ENCODE data around the gene ADGRL2. TPM values are rescaled to one million over a fixed set of nuclear protein-coding genes. Genes with fewer than 3 reads are reported as not detected.
"Not testable (repeated sequence)": the region's sequence is repeated elsewhere in the genome, so short reads cannot be mapped to it uniquely, and the experiment has no call there.

Gene ADGRL2
- total RNA-seq, 1 experiment from 2014 or later = 52.3 TPM

GRCh38 chr1:81847063-81847462 is 46.3 kb downstream of the ADGRL2 start:
- DNase-seq (ENCODE audit: low spot score) = no peak

DNA sequence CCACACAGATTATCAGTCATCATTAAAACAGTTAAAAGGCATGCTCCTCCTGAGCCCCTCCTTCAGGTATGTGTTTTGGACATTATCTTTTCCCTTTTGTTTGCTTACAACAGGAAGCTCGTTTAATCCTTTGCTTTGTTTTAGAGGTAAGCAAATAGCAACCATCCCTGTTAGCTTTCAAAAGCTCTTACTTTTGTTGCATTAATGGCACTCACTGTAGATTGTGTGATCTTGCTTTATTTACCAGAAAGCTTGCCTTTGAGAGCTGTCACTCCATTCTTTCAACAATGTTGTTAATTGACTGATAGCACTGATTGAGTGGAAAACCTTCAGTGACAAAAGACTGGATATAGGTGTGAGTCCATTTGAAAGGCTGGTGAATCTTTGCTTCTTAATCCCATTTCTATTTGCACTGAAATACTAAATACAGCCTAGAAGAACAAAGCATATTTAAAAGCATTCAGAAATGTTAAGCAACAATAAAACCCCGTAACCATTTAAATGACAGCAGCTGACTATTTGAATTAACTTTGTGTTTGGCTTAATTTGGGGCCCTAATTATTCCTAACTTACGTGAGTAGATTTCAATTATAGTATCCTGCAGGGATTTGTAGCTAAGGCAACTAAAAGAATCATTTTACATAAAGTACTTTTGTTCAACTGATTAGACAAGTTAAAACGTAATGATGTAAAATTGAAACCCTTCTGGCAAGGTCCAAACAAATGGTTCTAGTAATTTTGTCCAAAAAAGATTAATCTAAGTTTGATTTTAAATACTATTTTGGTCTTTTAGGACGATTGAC is 48.3 kb downstream of the ADGRL2 start:
- no peak for DNase-seq (ENCODE audit: low spot score)

DNA sequence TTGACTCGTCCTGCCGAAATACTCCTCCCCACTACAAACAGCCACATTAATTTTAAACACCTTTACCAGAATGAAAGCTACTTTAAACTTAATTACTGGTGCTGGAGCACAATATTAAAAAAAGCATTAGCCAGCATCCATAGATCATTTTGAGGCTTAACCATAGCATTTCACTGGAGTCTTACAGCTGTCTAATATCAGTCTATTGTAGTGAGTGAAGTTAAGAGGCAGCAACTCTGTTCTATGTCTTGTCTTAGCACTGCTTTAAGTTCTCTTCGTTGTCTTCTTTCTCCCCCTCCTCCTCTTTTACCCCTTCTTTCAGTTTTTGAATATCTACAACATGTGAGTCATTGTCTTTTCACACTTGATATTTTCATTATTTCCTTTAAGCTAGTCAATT is 49.3 kb downstream of the ADGRL2 start:
- DNase-seq (ENCODE audit: low spot score) = no peak

DNA sequence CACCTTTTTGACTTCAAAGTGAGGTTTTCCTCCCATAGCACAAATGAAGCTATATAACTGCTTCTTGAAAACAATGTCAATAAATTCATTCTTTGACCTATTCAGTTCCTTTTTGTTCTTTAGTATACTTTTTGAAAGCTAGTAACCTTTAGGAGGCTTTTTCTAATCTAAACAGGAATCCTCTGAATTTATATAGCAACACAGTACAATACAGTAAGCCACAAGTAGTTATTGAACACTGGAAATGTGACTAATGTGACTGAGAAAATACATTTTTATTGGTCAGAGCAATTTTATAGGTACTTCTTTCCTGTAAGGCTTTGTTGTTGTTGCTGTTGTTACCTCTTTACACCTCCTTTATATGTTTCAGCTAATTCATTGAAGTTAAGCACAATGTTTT is 49.8 kb downstream of the ADGRL2 start:
- no peak for DNase-seq (ENCODE audit: low spot score)

- DNase-seq (ENCODE audit: low spot score) = no peak
Observed at GRCh38 chr1:81851217-81851616, 50.5 kb downstream of the ADGRL2 start.

DNA sequence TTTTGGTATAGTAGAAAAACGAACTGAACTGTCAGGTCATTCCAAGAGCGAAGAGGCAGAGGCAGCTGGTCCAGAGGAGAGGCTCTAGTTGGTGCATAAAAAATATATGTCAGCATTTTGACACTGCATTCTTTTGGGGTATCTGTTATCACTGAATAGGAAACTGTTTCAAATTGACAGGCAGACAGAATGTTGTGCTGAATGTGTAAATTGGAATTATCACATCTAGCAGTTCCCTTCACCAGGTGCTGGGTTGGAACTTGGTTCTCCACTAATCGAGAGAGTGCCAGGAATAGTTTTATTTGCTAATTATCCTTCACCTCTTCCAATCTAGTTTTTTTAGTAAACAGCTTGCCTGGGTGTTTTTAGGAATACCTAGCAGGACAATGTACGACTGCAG is 52.2 kb downstream of the ADGRL2 start:
- no peak for DNase-seq (ENCODE audit: low spot score)

DNA sequence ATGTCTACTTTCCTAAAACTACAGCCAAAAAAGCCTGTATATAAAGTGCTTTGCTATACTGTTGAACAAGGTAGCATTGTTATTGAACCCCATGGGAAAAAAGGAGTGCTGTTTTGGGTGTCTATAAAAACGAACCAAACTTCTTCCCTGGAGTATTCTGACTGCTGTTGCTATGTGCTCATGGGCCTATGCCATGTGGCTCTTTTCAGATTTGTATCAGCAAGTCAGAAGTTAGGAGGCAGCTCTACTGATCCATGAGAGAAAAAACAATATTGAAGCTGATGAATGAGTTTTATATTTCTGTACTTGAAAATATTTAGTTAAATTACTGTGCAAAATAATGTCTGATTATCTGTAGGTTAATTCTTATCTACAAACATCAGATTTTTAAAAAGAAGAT is 66.5 kb downstream of the ADGRL2 start:
- no peak for DNase-seq (ENCODE audit: low spot score)

DNA sequence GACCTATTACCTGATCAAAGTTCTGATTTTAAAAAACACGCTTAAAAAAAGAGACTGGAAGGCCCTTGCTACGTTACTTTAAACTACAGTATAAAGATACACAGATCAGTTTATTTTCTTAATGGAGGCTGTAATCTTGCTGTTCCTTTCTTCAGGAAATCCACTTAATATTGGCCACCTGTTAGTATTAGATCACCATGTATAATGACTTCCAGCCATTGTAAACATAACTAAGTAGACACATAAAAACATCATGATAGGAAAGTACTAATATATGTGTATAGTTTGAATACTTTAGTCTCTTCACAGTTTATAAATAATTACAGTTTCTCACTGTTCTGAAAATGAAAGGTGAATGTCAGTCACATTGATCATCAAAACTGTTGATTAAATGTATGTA is 68.6 kb downstream of the ADGRL2 start:
- DNase-seq (ENCODE audit: low spot score) = no peak

GRCh38 chr1:81871091-81871490 is 70.4 kb downstream of the ADGRL2 start:
- DNase-seq (ENCODE audit: low spot score) = not testable (repeated sequence)

DNA sequence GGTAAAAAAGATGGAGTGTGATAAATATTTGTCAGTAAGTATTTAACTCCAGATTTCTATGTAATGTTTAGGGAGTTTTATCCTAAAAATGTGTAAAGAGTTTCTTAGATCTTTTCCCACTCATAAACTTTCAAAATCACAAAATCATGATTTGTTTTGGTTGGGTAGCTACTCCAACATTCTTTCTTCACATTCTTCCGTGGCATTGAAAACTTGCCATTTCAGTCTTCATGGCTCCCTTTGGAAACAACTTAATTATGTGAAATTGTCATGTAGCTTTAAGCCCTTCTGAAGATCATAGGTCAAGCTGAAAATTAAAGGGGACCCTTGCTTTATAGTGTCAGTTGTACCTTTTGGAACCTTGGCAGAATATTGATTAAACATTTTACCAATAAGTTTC is 73.2 kb downstream of the ADGRL2 start:
- DNase-seq (ENCODE audit: low spot score) = no peak

- DNase-seq (ENCODE audit: low spot score) = no peak
Observed at GRCh38 chr1:81874461-81874860, 73.7 kb downstream of the ADGRL2 start.

DNA sequence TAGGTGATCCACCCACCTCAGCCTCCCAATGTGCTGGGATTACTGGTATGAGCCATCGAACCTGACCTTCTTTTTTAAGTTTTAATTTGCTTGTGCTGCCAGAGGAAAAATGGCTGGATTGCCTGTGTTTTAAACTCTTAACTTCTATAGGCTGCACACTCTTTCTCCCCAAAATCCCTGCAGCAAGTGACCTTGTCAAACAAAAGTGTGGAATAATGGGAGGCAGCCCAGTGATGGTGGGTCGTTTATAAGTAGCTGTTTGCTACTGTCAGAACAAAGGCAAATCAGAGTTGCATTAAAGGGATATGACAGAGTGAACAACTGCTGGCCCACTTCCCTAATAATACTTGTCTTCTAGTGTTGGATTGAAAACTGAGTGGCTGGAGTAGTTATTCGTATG is 74.2 kb downstream of the ADGRL2 start:
- DNase-seq (ENCODE audit: low spot score) = no peak

DNA sequence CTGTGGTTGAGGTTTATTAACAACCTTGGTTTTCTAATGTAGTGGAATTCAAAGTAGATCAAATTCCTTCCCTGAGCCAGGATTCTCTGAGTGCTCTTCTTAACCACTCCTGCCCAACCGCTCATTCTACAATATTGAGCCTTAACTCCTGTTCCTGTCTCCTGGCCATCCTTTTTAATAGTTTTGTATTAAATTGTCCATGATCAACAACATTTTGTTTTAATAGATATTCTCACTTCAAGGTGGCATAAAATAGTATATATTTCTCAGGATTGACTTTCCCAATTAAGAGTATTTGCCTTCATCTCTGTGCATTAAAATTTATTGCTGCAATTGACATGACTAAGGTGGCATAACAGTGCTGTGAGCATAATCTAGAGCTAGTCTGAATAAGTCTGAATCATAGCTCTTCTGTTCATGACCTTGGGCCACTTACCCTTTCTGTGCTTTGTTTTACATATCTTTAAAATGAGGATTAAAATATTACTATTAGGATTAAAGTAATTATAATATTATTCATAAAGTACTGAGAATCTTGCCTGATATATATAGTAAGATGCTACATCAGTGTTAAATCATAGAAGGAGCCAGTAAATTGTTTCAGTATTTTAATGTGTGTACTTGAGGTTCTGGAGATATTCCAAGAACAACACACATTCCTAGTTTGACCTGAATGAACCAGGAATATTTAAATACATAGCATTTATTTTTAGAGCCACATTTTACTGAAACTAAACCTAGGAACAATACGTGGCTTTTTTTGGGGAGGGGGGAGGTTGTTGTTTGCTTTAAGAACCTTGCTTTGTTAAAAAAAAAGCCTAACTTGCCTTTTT is 76.4 kb downstream of the ADGRL2 start:
- DNase-seq (ENCODE audit: low spot score) = peak; percentile 26

- DNase-seq (ENCODE audit: low spot score) = no peak
Observed at GRCh38 chr1:81877940-81878339, 77.2 kb downstream of the ADGRL2 start.

- DNase-seq (ENCODE audit: low spot score) = no peak
Observed at GRCh38 chr1:81878538-81878937, 77.8 kb downstream of the ADGRL2 start.

GRCh38 chr1:81880781-81881180 is 80.0 kb downstream of the ADGRL2 start:
- DNase-seq (ENCODE audit: low spot score) = no peak

DNA sequence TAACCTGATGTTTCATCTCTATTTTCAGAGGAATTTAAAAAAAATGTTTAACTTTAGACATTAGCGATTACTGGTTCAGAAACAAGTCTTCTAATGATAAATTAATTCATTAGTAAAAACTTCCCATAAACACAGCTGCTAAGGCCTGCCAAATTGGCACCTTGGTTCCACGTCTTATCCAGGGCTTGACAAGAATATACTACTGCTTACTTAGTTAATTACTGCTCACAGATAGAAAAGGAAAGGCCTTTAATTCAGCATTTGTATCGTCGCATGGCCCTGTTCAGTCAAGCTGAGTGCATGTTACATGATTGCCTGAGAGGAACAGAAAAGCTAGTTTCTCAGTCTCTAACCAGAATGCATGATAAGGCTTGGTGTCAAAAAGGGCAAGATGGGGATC is 84.6 kb downstream of the ADGRL2 start:
- no peak for DNase-seq (ENCODE audit: low spot score)

GRCh38 chr1:81886292-81886691 is 85.6 kb downstream of the ADGRL2 start:
- not testable (repeated sequence) for DNase-seq (ENCODE audit: low spot score)

GRCh38 chr1:81887421-81888144 is 86.8 kb downstream of the ADGRL2 start:
- no peak for DNase-seq (ENCODE audit: low spot score)

DNA sequence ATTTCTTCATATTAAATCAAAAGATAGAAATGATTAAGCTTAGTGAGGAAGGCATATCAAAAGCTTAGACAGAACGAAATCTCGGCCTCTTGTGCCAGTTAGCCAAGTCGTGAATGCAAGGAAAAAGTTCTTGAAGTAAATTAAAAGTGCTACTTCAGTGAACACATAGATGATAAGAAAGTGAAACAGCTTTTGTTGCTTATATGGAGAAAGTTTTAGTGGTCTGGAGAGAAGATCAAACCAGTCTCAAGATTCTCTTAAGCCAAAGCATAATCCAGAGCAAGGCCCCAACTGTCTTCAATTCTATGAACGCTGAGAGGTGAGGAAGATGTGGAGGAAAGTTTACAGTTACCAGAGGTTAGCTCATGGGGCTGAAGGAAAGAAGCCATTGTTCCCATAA is 88.4 kb downstream of the ADGRL2 start:
- DNase-seq (ENCODE audit: low spot score) = no peak

- DNase-seq (ENCODE audit: low spot score) = no peak
Observed at GRCh38 chr1:81894867-81895266, 94.1 kb downstream of the ADGRL2 start.

DNA sequence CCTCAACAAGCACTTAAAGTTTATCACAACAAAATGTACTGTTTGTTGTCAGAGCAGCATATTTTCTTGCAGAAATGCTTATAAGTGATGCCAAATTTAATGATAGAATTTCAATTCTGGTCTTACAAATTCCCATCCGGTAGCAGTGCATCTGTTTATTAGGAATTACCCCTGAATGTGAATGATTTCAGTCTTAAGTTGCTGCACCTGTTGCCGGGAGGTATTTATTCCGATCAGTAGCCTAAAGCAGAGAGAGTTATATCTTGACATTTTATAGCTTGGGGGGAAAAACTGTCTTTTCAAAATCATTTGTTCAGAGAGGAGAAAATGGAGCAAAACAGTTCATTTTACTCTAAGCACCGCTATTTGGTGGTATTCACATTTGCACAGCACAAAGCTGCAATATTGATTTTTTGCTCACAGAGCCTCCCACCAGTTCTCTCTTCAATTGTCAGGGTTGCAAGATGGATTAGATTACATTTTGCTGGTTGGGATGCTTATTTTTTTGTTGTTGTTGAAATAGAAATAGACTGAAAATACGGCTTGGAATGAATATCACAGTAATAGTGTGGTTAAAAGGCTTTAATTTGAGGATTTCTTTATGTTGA is 98.6 kb downstream of the ADGRL2 start:
- DNase-seq (ENCODE audit: low spot score) = no peak
